Gastrocnemius medialis (tissue), 4 donors: ENCODE results near the gene CYP2E1.

Experiments used
- POLR2A ChIP-seq, 2 donors: fragments of 450-650 bp; IDR thresholded peaks; one replicate each; pipeline ENCODE4 v1.6.1; 2017; ENCODE audit warnings: antibody characterized with exemption in 2 of 2, mild to moderate bottlenecking in 2 of 2, moderate library complexity in 2 of 2
- TF ChIP-seq, protein P1 (sequence below), 5 experiments: fragments of 450-650 bp in 3 of 5; fragments of 200-600 bp in 2 of 5; sonication (generic) in 2 of 5; IDR thresholded peaks in 4 of 5; conservative IDR thresholded peaks in 1 of 5; 1 replicate in 4 of 5; 2 replicates in 1 of 5; pipeline ENCODE4 v1.5.1; 2016 to 2019; ENCODE audit warnings: antibody characterized with exemption in 5 of 5, mild to moderate bottlenecking in 3 of 5, moderate library complexity in 3 of 5

GRCh38 chr10:133488354-133488753, 38.8 kb upstream of the CYP2E1 start:
- TF ChIP-seq, protein P1, sequence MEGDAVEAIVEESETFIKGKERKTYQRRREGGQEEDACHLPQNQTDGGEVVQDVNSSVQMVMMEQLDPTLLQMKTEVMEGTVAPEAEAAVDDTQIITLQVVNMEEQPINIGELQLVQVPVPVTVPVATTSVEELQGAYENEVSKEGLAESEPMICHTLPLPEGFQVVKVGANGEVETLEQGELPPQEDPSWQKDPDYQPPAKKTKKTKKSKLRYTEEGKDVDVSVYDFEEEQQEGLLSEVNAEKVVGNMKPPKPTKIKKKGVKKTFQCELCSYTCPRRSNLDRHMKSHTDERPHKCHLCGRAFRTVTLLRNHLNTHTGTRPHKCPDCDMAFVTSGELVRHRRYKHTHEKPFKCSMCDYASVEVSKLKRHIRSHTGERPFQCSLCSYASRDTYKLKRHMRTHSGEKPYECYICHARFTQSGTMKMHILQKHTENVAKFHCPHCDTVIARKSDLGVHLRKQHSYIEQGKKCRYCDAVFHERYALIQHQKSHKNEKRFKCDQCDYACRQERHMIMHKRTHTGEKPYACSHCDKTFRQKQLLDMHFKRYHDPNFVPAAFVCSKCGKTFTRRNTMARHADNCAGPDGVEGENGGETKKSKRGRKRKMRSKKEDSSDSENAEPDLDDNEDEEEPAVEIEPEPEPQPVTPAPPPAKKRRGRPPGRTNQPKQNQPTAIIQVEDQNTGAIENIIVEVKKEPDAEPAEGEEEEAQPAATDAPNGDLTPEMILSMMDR (IDR thresholded peaks at IDR 0.05 in 4 of 5, conservative IDR thresholded peaks at IDR 0.05 in 1 of 5) = no peak
- no peak for TF ChIP-seq POLR2A (IDR thresholded peaks at IDR 0.05)
